ENCODE results near the gene SLC25A19. TPM values are rescaled to one million over a fixed set of nuclear protein-coding genes. Genes with fewer than 3 reads are reported as not detected.

The SLC25A19 gene
- total and polyA plus RNA-seq, 2 donors (not counting 1 experiment from before 2014, with no cell fraction given): 36.8 to 46.4 TPM

- Mint-ChIP-seq H3K27me3 (no peaks in the 10 kb centered on the region), H3K27ac (peak overlapping the region; percentile 92), H3K4me3 (peak overlapping the region; percentile 77), H3K9me3 (ENCODE audit: insufficient read depth) (no peaks in the 10 kb centered on the region), H3K4me1 (peaks cover 64% of the 10 kb centered on the region)
- TF ChIP-seq CTCF (IDR thresholded peaks at IDR 0.05) (no peak), EZH2 (IDR thresholded peaks at IDR 0.05; ENCODE audit: borderline replicate concordance, insufficient read depth, low read depth, low read length, poor library complexity, severe bottlenecking) (no peak)
- H3K4me3 ChIP-seq (ENCODE audit: control extremely low read depth in 1 of 5, extremely low read depth in 1 of 5, insufficient read depth in 1 of 5, low read depth in 2 of 5, low read length in 4 of 5): no peak overlapping the region
- ChIA-PET POLR2A (interaction anchor here (0.7 to 5.5 kb wide), 8 partner anchors 22 to 488 kb away, joined by 3 to 103 read pairs (median 4); partner anchors contain the start of genes GRB2, MIF4GD and SLC25A19), CTCF (interaction anchor here (0.6 to 15.8 kb wide), 16 partner anchors 10 to 199 kb away, joined by 3 to 264 read pairs (median 14); partner anchors contain the start of genes GRB2, MIF4GD and SLC25A19)
- H3K79me2 ChIP-seq (ENCODE audit: control insufficient read depth, insufficient read depth, low read length): peaks cover 95% of the 10 kb centered on the region
- WGBS (ENCODE audit: insufficient coverage): 57% methylated on average over 10 of the region's 20 CpGs
- no peaks in the 10 kb centered on the region for H3K9me3 ChIP-seq (ENCODE audit: control extremely low read depth in 1 of 3, control insufficient read depth in 2 of 3, insufficient read depth in 1 of 3, low read length in 2 of 3)
- peaks cover 39 to 73% of the 10 kb centered on the region in 2 donors for H3K4me1 ChIP-seq (ENCODE audit: control insufficient read depth in 2 of 2, insufficient read depth in 2 of 2, low read length in 2 of 2)
- peak; percentile 59 for ATAC-seq (ENCODE audit: low read depth)
- no peak overlapping the region for H2AFZ ChIP-seq (ENCODE audit: insufficient read depth, low read depth, low read length, poor library complexity, severe bottlenecking)
- peak overlapping the region; percentile 71 to 81 for H3K27ac ChIP-seq (ENCODE audit: low read length in 2 of 2)
- peak; percentile 57 for DNase-seq
- peak overlapping the region; percentile 42 for H3K4me2 ChIP-seq (replicated peaks; ENCODE audit: low read depth, low read length, poor library complexity, severe bottlenecking)
- intact Hi-C loops (cut with micrococcal nuclease): loop anchor here (1.0 kb wide), 1 partner anchor 25 kb away; no protein-coding TSS in a partner anchor
- H3K27me3 ChIP-seq (replicated peaks in 1 of 4; ENCODE audit: control extremely low read depth in 1 of 4, control insufficient read depth in 3 of 4, insufficient read depth in 4 of 4, low read length in 3 of 4): no peaks in the 10 kb centered on the region
- H3K9ac ChIP-seq (ENCODE audit: low read length): no peak overlapping the region
- no peaks in the 10 kb centered on the region for H4K20me1 ChIP-seq (ENCODE audit: control insufficient read depth, insufficient read depth, low read length, poor library complexity, severe bottlenecking)
- H3K36me3 ChIP-seq (replicated peaks in 1 of 2; ENCODE audit: control extremely low read depth in 1 of 2, control insufficient read depth in 1 of 2, extremely low read depth in 1 of 2, insufficient read depth in 2 of 2, low read length in 1 of 2): peaks cover 13 to 55% of the 10 kb centered on the region in 2 experiments
Observed at GRCh38 chr17:75319904-75320691, 30.9 kb upstream of the SLC25A19 start.

All from B cell (primary cell).